HCT116 (cell line): ENCODE measurements around the gene APCDD1L. TPM values are rescaled to one million over a fixed set of nuclear protein-coding genes. Genes with fewer than 3 reads are reported as not detected.

ENCODE experiments used
- ATAC-seq: fragments of 200-7000 bp; cut with Tn5 transposase; 2 replicates; pipeline ENCODE4 v1.9.1; 2020; ENCODE audit warnings: mild to moderate bottlenecking, moderate library complexity
- BruUV-seq: library from RNA; stranded (reverse); fragments of 400-500 nt; replicated peaks from 2 replicates; lab custom pipeline; 2021; lab: Mats Ljungman, UMichigan
- CTCF ChIA-PET: fragments of 300-600 bp; sonication (Branson Sonifier 250); formaldehyde crosslinking; loops from one replicate; lab custom pipeline; 2021; ENCODE audit warnings: antibody characterized with exemption; lab: Charles Lee
- POLR2A ChIA-PET: fragments of 300-600, 350-600 bp; sonication (Branson Sonifier 250); formaldehyde crosslinking; loops from one replicate; lab custom pipeline; 2021; ENCODE audit warnings: antibody characterized with exemption; lab: Charles Lee
- RAD21 ChIA-PET, 2 experiments: fragments of 300-600 bp; sonication (Branson Sonifier 250); formaldehyde crosslinking; loops; one replicate each; lab custom pipeline; 2023; ENCODE audit warnings: low total read pairs in 2 of 2; ENCODE audit not compliant: uncharacterized antibody in 2 of 2, unreplicated experiment in 2 of 2, low non-redundant PET in 1 of 2; lab: Charles Lee
- DNase-seq: peaks from one replicate; pipeline ENCODE4 v3.0.0-alpha.2; 2010; ENCODE audit warnings: low read depth, low spot score
- H2AFZ ChIP-seq: fragments of 200-600 bp; shearing (Covaris generic), sonication (generic); 2 replicates; pipeline ENCODE4 v1.6.1; 2017; ENCODE audit warnings: low read depth, mixed run types, mixed read lengths, antibody characterized with exemption, low read length; ENCODE audit not compliant: poor library complexity, severe bottlenecking
- H3K27ac ChIP-seq: 2 replicates; pipeline ENCODE4 v1.5.1; 2012; ENCODE audit warnings: low read depth, low read length
- H3K27me3 ChIP-seq: fragments of 200-600 bp; sonication (generic); 2 replicates; pipeline ENCODE4 v1.6.1; 2016; ENCODE audit warnings: mixed run types, low read length, mixed read lengths; ENCODE audit not compliant: insufficient read depth
- H3K36me3 ChIP-seq, 2 experiments: fragments of 200-500 bp in 1 of 2; fragments of 200-600 bp in 1 of 2; sonication (Bioruptor generic) in 1 of 2; sonication (generic) in 1 of 2; 2 replicates each; pipeline versions ENCODE4 v1.5.1 to v1.6.1; 2014 to 2016; ENCODE audit warnings: low read length in 2 of 2, inconsistent platforms in 1 of 2, mixed read lengths in 1 of 2, mixed run types in 1 of 2; ENCODE audit not compliant: insufficient read depth in 2 of 2, control insufficient read depth in 1 of 2
- H3K4me1 ChIP-seq, 2 experiments: fragments of 200-600 bp in 1 of 2; sonication (generic) in 1 of 2; 2 replicates each; pipeline versions ENCODE4 v1.5.1 to v1.6.1; 2012 to 2017; ENCODE audit warnings: low read length in 2 of 2, inconsistent platforms in 1 of 2, mild to moderate bottlenecking in 1 of 2, mixed read lengths in 1 of 2, mixed run types in 1 of 2, moderate library complexity in 1 of 2; ENCODE audit not compliant: insufficient read depth in 2 of 2, control insufficient read depth in 1 of 2
- H3K4me2 ChIP-seq: fragments of 200-600 bp; sonication (generic); 2 replicates; pipeline ENCODE4 v1.6.1; 2017; ENCODE audit warnings: mixed run types, low read length, mixed read lengths
- H3K4me3 ChIP-seq, 2 experiments: fragments of 200-600 bp in 1 of 2; sonication (generic) in 1 of 2; replicated peaks in 1 of 2; 2 replicates each; pipeline ENCODE4 v1.5.1; 2011 to 2016; ENCODE audit warnings: low read length in 2 of 2, control low read depth in 1 of 2, low read depth in 1 of 2, mild to moderate bottlenecking in 1 of 2, mixed read lengths in 1 of 2, mixed run types in 1 of 2
- H3K79me2 ChIP-seq: fragments of 200-600 bp; sonication (generic); 2 replicates; pipeline ENCODE4 v1.6.1; 2017; ENCODE audit warnings: mild to moderate bottlenecking, mixed run types, low read length, moderate library complexity, mixed read lengths; ENCODE audit not compliant: insufficient read depth
- H3K9ac ChIP-seq: fragments of 200-600 bp; sonication (generic); 2 replicates; pipeline ENCODE4 v1.6.1; 2016; ENCODE audit warnings: low read length, mixed read lengths
- H3K9me2 ChIP-seq: fragments of 200-600 bp; sonication (generic), shearing (Covaris generic); 2 replicates; pipeline ENCODE4 v1.6.1; 2017; ENCODE audit warnings: mixed run types, mild to moderate bottlenecking, moderate library complexity; ENCODE audit not compliant: insufficient read depth
- H3K9me3 ChIP-seq, 2 experiments: fragments of 200-500 bp in 1 of 2; fragments of 200-600 bp in 1 of 2; sonication (Bioruptor generic) in 1 of 2; sonication (generic) in 1 of 2; 2 replicates each; pipeline ENCODE4 v1.6.1; 2014 to 2017; ENCODE audit warnings: low read length in 2 of 2, mixed read lengths in 2 of 2, inconsistent platforms in 1 of 2, low read depth in 1 of 2, mild to moderate bottlenecking in 1 of 2, mixed run types in 1 of 2, moderate library complexity in 1 of 2; ENCODE audit not compliant: control insufficient read depth in 1 of 2, insufficient read depth in 1 of 2
- H4K20me1 ChIP-seq: fragments of 200-600 bp; sonication (generic), shearing (Covaris generic); 2 replicates; pipeline ENCODE4 v1.6.1; 2017; ENCODE audit warnings: mixed run types, mild to moderate bottlenecking, moderate library complexity; ENCODE audit not compliant: insufficient read depth
- POLR2A ChIP-seq: IDR thresholded peaks from 2 replicates; pipeline ENCODE4 v1.7.0; 2011; ENCODE audit warnings: borderline replicate concordance; ENCODE audit not compliant: insufficient read depth, insufficient read length; ENCODE audit errors: extremely low read depth
- REST ChIP-seq: IDR thresholded peaks from 2 replicates; pipeline ENCODE4 v1.6.1; 2012; ENCODE audit warnings: low read depth
- SIN3A ChIP-seq: IDR thresholded peaks from 2 replicates; pipeline ENCODE4 v1.6.1; 2012; ENCODE audit warnings: low read depth
- SP1 ChIP-seq: IDR thresholded peaks from 2 replicates; pipeline ENCODE4 v1.6.1; 2012; ENCODE audit warnings: low read depth
- intact Hi-C: fragments of 100-400 bp; cut with micrococcal nuclease; formaldehyde crosslinking; loops from 2 replicates; pipeline ENCODE4 v1.10.0; 2022
- total RNA-seq: library from RNA; stranded (reverse); gene quantifications from one replicate; pipeline ENCODE4 v1.2.1, GENCODE V29; 2021; ENCODE audit not compliant: unreplicated experiment

Gene APCDD1L
- total RNA-seq, 1 experiment from 2014 or later = not detected

- H3K9me3 ChIP-seq = peaks cover 0 to 7% of the 10 kb centered on the region in 2 experiments; a peak in 2 of 4 replicates
- DNase-seq = no peak
- no TSS peak for BruUV-seq
- H3K9me2 ChIP-seq = no peaks in the 10 kb centered on the region
- no peak for ATAC-seq
- CTCF ChIA-PET = interaction anchor here (0.9 to 2.4 kb wide), 22 partner anchors 11 to 975 kb away, joined by 3 to 33 read pairs (median 4); partner anchors contain the start of genes GNAS, NPEPL1 and STX16
- RAD21 ChIA-PET = interaction anchor here (0.5 to 1.7 kb wide), 8 partner anchors 170 to 975 kb away, joined by 3 to 11 read pairs (median 3); partner anchors contain the start of gene STX16 (in 1 of the 2)
- no peaks in the 10 kb centered on the region for H3K36me3 ChIP-seq
- no peaks in the 10 kb centered on the region for H3K27me3 ChIP-seq
- peaks cover 6 to 12% of the 10 kb centered on the region in 2 experiments for H3K4me1 ChIP-seq
- no peak overlapping the region for H3K4me3 ChIP-seq
- no peak overlapping the region for H3K9ac ChIP-seq
- no peak overlapping the region for H3K27ac ChIP-seq
- no peak overlapping the region for H2AFZ ChIP-seq
- TF ChIP-seq POLR2A = no peak
- TF ChIP-seq SIN3A = no peak
- no peak for TF ChIP-seq REST
- no peak for TF ChIP-seq SP1
- no peak overlapping the region for H3K4me2 ChIP-seq
- POLR2A ChIA-PET = no interaction called here
- H3K79me2 ChIP-seq = no peaks in the 10 kb centered on the region
- intact Hi-C loops = loop anchor here (1.0 to 10.0 kb wide), 5 partner anchors 172 to 922 kb away; partner anchors contain the start of genes NPEPL1 and STX16
- H4K20me1 ChIP-seq = no peaks in the 10 kb centered on the region
These were observed 34.5 kb downstream of the APCDD1L start for GRCh38 chr20:58480551-58481336.
